Left forelimb (tissue), 1 donor: Measurements from ENCODE around the gene TNIK.

Experiments used
- DNase-seq: peaks from one replicate; pipeline ENCODE4 v3.0.0-alpha.2; 2018; ENCODE audit warnings: low spot score

The TNIK gene

GRCh38 chr3:171417813-171418212 lies 42.4 kb downstream of the TNIK start:
- no peak for DNase-seq

- no peak for DNase-seq
These were observed 43.1 kb downstream of the TNIK start for GRCh38 chr3:171417137-171417536.

GRCh38 chr3:171416666-171417065 lies 43.5 kb downstream of the TNIK start:
- DNase-seq: no peak

GRCh38 chr3:171416061-171416460 lies 44.1 kb downstream of the TNIK start:
- no peak for DNase-seq

GRCh38 chr3:171415070-171415469 lies 45.1 kb downstream of the TNIK start:
- DNase-seq: no peak

GRCh38 chr3:171412473-171412872 lies 47.7 kb downstream of the TNIK start:
- DNase-seq: no peak

- no peak for DNase-seq
These were observed 48.2 kb downstream of the TNIK start for GRCh38 chr3:171412054-171412453.

GRCh38 chr3:171410186-171410585 lies 50.0 kb downstream of the TNIK start:
- DNase-seq: no peak

GRCh38 chr3:171407759-171408158 lies 52.4 kb downstream of the TNIK start:
- DNase-seq: no peak

GRCh38 chr3:171404376-171404967 lies 55.7 kb downstream of the TNIK start:
- DNase-seq: no peak

GRCh38 chr3:171402281-171402680 lies 57.9 kb downstream of the TNIK start:
- DNase-seq: no peak

GRCh38 chr3:171401432-171401831 lies 58.8 kb downstream of the TNIK start:
- no peak for DNase-seq

GRCh38 chr3:171399842-171400241 lies 60.4 kb downstream of the TNIK start:
- DNase-seq: no peak

- DNase-seq: no peak
These were observed 61.9 kb downstream of the TNIK start for GRCh38 chr3:171398343-171398742.

- no peak for DNase-seq
These were observed 63.1 kb downstream of the TNIK start for GRCh38 chr3:171397089-171397488.

- DNase-seq: no peak
These were observed 64.2 kb downstream of the TNIK start for GRCh38 chr3:171396048-171396447.

GRCh38 chr3:171393032-171393744 lies 67.0 kb downstream of the TNIK start:
- no peak for DNase-seq

- DNase-seq: no peak
These were observed 68.8 kb downstream of the TNIK start for GRCh38 chr3:171391432-171391831.

GRCh38 chr3:171390051-171390941 lies 69.9 kb downstream of the TNIK start:
- no peak for DNase-seq

GRCh38 chr3:171389491-171389890 lies 70.7 kb downstream of the TNIK start:
- DNase-seq: no peak

GRCh38 chr3:171388527-171388926 lies 71.7 kb downstream of the TNIK start:
- DNase-seq: no peak

GRCh38 chr3:171387062-171387461 lies 73.1 kb downstream of the TNIK start:
- no peak for DNase-seq

GRCh38 chr3:171385086-171385485 lies 75.1 kb downstream of the TNIK start:
- no peak for DNase-seq
